K562 (cell line): ENCODE measurements around the gene STUB1. TPM values are rescaled to one million over a fixed set of nuclear protein-coding genes. Genes with fewer than 3 reads are reported as not detected.

ENCODE experiments used
- ATAC-seq: fragments of 200-7000 bp; cut with Tn5 transposase; 3 replicates; pipeline ENCODE4 v1.9.1; 2020; ENCODE audit warnings: moderate library complexity
- BruUV-seq: library from RNA; stranded (reverse); fragments of 400-500 nt; replicated peaks from 2 replicates; lab custom pipeline; 2021; lab: Mats Ljungman, UMichigan
- CTCF ChIA-PET: fragments of 300-600 bp; formaldehyde crosslinking; extraction: SDS; loops from one replicate; lab custom pipeline; 2021; ENCODE audit warnings: low intra/inter-chr PET ratio; lab: Yijun Ruan, JAX
- POLR2A ChIA-PET: fragments of 300-600, 350-650 bp; sonication (Branson Sonifier 250); formaldehyde crosslinking; extraction: SDS; loops from one replicate; lab custom pipeline; 2021; ENCODE audit warnings: antibody characterized with exemption, inconsistent platforms; lab: Yijun Ruan, JAX
- DNase-seq, 4 experiments: peaks; one replicate each; pipeline versions ENCODE4 v3.0.0 to v3.0.0-alpha.2; 2011 to 2018; ENCODE audit warnings: low spot score in 3 of 4, mixed read lengths in 3 of 4; ENCODE audit errors: extremely low read depth in 1 of 4
- FAIRE-seq: peaks from 2 replicates; lab custom pipeline; 2011; peaks lifted over from hg19 to GRCh38; lab: Jason Lieb, UNC
- H2AFZ ChIP-seq: 2 replicates; pipeline ENCODE4 v1.6.0; 2011; ENCODE audit warnings: low read depth, low read length, control low read depth, inconsistent platforms
- H3K27ac ChIP-seq: fragments of 200-600 bp; 3 replicates; pipeline ENCODE4 v1.8.0; 2011; ENCODE audit warnings: low read depth, mild to moderate bottlenecking, control low read depth, inconsistent platforms, low read length, moderate library complexity, mixed read lengths; ENCODE audit errors: extremely low read depth
- H3K27me3 ChIP-seq, 2 experiments: fragments of 300-600 bp in 1 of 2; 2 replicates in 1 of 2; 3 replicates in 1 of 2; pipeline versions ENCODE4 v1.6.0 to v1.8.0; 2011; ENCODE audit warnings: inconsistent platforms in 2 of 2, low read length in 2 of 2, mild to moderate bottlenecking in 1 of 2, mixed read lengths in 1 of 2, moderate library complexity in 1 of 2; ENCODE audit not compliant: control insufficient read depth in 2 of 2, insufficient read depth in 2 of 2
- H3K36me3 ChIP-seq: fragments of 300-600 bp; 3 replicates; pipeline ENCODE4 v1.8.0; 2011; ENCODE audit warnings: mild to moderate bottlenecking, low read length, inconsistent platforms; ENCODE audit not compliant: control insufficient read depth, insufficient read depth
- H3K4me1 ChIP-seq, 2 experiments: fragments of 200-600 bp in 1 of 2; replicated peaks in 1 of 2; 2 replicates in 1 of 2; 3 replicates in 1 of 2; pipeline versions ENCODE4 v1.5.1 to v1.8.0; 2011; ENCODE audit warnings: inconsistent platforms in 2 of 2, low read length in 2 of 2, mild to moderate bottlenecking in 1 of 2, mixed read lengths in 1 of 2, moderate library complexity in 1 of 2; ENCODE audit not compliant: control insufficient read depth in 2 of 2, insufficient read depth in 2 of 2
- H3K4me2 ChIP-seq: 2 replicates; pipeline ENCODE4 v1.6.1; 2011; ENCODE audit warnings: low read length, control low read depth, inconsistent platforms, mixed read lengths; ENCODE audit not compliant: insufficient read depth
- H3K4me3 ChIP-seq: fragments of 200-600 bp; sonication (generic), shearing (Covaris generic); 2 replicates; pipeline ENCODE4 v1.5.1; 2016; ENCODE audit warnings: control low read depth, inconsistent platforms
- H3K79me2 ChIP-seq: fragments of 200-600 bp; 3 replicates; pipeline ENCODE4 v1.8.0; 2011; ENCODE audit warnings: low read length, inconsistent platforms; ENCODE audit not compliant: control insufficient read depth, insufficient read depth
- H3K9ac ChIP-seq, 2 experiments: 2 replicates each; pipeline versions ENCODE4 v1.6.0 to v1.6.1; 2011; ENCODE audit warnings: low read depth in 2 of 2, low read length in 2 of 2, control low read depth in 1 of 2, inconsistent platforms in 1 of 2, mild to moderate bottlenecking in 1 of 2, mixed read lengths in 1 of 2; ENCODE audit not compliant: insufficient read depth in 1 of 2
- H3K9me1 ChIP-seq: one replicate; pipeline ENCODE4 v1.6.0; 2011; ENCODE audit warnings: inconsistent platforms, mild to moderate bottlenecking, low read length, moderate library complexity; ENCODE audit not compliant: control insufficient read depth, insufficient read depth
- H3K9me3 ChIP-seq: replicated peaks from 2 replicates; pipeline ENCODE4 v1.5.1; 2011; ENCODE audit warnings: low read depth, low read length, inconsistent platforms; ENCODE audit not compliant: control insufficient read depth, insufficient read depth
- H4K20me1 ChIP-seq: replicated peaks from 2 replicates; pipeline ENCODE4 v1.6.1; 2011; ENCODE audit warnings: low read length, inconsistent platforms, mixed read lengths; ENCODE audit not compliant: control insufficient read depth, insufficient read depth
- HNRNPH1 ChIP-seq: fragments of 200-400 bp; formaldehyde crosslinking; optimal IDR thresholded peaks from 2 replicates; pipeline ENCODE3; 2017; ENCODE audit warnings: low read depth, mild to moderate bottlenecking, low read length, moderate library complexity
- WGBS: fragments of 100-300 bp; shearing (Covaris generic); methylation state at CpG from one replicate; pipeline ENCODE4 v1.1.6; 2016; ENCODE audit warnings: low coverage, mixed read lengths; ENCODE audit not compliant: insufficient coverage; ENCODE audit errors: missing lambda C conversion rate; 5-methylcytosine and 5-hydroxymethylcytosine counted together
- in situ Hi-C: fragments of 300-500 bp; cut with MboI; formaldehyde crosslinking; loops from 4 replicates; pipeline ENCODE4 v1.15.0; 2018; ENCODE audit warnings: inconsistent platforms, mixed read lengths
- intact Hi-C: fragments of 100-400 bp; cut with micrococcal nuclease; formaldehyde crosslinking; loops from 2 replicates; pipeline ENCODE4 v1.14.2; 2022
- polyA plus RNA-seq, 8 experiments: library from polyadenylated mRNA; depleted of rRNA in 4 of 8; stranded (reverse) in 5 of 8; unstranded in 3 of 8; fragments of >200 nt; fragmentation: Nextera tagmentation in 2 of 8; fragmentation: Illumina TruSeq in 1 of 8; extraction: Ambion mirVana in 2 of 8; extraction: Trizol in 1 of 8; gene quantifications; 2 replicates each; pipeline versions ENCODE4 v1.2.1 to v1.2.3, GENCODE V29; 2011 to 2014; ENCODE audit warnings: inconsistent platforms in 1 of 8, missing spikeins in 1 of 8
- total RNA-seq, 7 experiments: library from RNA; depleted of rRNA in 6 of 7; stranded (reverse); fragments of >200 nt in 6 of 7; fragmentation: Illumina TruSeq in 2 of 7; extraction: Trizol in 2 of 7; gene quantifications; 2 replicates each; pipeline versions ENCODE4 v1.2.1 to v1.2.3, GENCODE V29; 2011 to 2021; ENCODE audit warnings: low replicate concordance in 1 of 7
- TF ChIP-seq, protein P1 (sequence below): sonication (generic); formaldehyde crosslinking; IDR thresholded peaks from 2 replicates; pipeline ENCODE4 v1.8.1; 2023; ENCODE audit warnings: mild to moderate bottlenecking, missing genetic modification reagents

Gene STUB1
- total and polyA plus RNA-seq, 9 of the 15 experiments (the other 6 are each of a cell fraction or from before 2014, with no cell fraction given) = 10.6 to 251 (median 152) TPM

DNA sequence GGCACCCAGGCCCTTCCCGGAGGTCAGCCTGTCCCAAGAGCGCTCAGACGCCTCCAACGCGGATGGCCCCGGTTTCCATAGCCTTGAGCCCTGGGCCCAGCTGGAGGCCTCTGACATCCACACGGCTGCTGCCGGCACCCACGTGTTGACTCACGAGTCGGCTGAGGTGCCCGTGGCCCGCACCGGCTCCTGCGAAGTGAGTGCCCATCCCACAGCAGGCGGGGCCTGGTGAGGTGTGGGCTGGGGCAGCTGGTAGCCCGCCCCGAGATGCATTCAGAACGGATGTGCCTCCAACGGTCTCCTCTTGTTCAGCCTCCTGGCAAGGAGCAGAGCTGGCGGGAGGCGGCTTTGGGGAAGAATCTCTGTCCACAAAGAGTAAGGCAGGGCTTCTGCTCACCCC is 28.4 kb upstream of the STUB1 start:
- no TSS peak for BruUV-seq
- H3K9me3 ChIP-seq = no peaks in the 10 kb centered on the region

More for the DNA sequence above, 28.4 kb upstream of the STUB1 start:
- ATAC-seq (no peak), DNase-seq (no peak), FAIRE-seq (no peak)
- TF ChIP-seq HNRNPH1 = no peak
- TF ChIP-seq, protein P1, sequence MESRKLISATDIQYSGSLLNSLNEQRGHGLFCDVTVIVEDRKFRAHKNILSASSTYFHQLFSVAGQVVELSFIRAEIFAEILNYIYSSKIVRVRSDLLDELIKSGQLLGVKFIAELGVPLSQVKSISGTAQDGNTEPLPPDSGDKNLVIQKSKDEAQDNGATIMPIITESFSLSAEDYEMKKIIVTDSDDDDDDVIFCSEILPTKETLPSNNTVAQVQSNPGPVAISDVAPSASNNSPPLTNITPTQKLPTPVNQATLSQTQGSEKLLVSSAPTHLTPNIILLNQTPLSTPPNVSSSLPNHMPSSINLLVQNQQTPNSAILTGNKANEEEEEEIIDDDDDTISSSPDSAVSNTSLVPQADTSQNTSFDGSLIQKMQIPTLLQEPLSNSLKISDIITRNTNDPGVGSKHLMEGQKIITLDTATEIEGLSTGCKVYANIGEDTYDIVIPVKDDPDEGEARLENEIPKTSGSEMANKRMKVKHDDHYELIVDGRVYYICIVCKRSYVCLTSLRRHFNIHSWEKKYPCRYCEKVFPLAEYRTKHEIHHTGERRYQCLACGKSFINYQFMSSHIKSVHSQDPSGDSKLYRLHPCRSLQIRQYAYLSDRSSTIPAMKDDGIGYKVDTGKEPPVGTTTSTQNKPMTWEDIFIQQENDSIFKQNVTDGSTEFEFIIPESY (CRISPR knock-in tag) = peak; percentile 60; the same call in 1 of the 2 replicates
- Histone ChIP-seq H4K20me1 (no peaks in the 10 kb centered on the region), H3K9ac (peak overlapping the region in 1 of 2 experiments; percentile 50; a peak in 1 of 4 replicates), H3K36me3 (peaks cover 16% of the 10 kb centered on the region; the same call in 2 of the 3 replicates), H3K27me3 (no peaks in the 10 kb centered on the region), H3K27ac (no peak overlapping the region), H3K79me2 (no peaks in the 10 kb centered on the region), H3K4me2 (no peak overlapping the region), H3K9me1 (no peaks in the 10 kb centered on the region), H2AFZ (no peak overlapping the region), H3K4me3 (no peak overlapping the region), H3K4me1 (peaks cover 0 to 88% of the 10 kb centered on the region in 2 experiments; a peak in 2 of 5 replicates)
- in situ Hi-C loops (no loop called here), intact Hi-C loops (no loop called here)
- ChIA-PET POLR2A (interaction anchor here (0.7 to 2.8 kb wide), 3 partner anchors 9 to 38 kb away, joined by 3 to 13 read pairs (median 4); partner anchors contain the start of genes MCRIP2, METTL26 and WDR24), CTCF (no interaction called here)
- WGBS = 47% methylated on average over 15 of the region's 22 CpGs
